GM21723 (cell line): ENCODE measurements around the gene ABHD15.
A peak's percentile ranks its signal among the peaks of the same experiment; 100 is the strongest.

ENCODE experiments used
- ATAC-seq: cut with Tn5 transposase; IDR thresholded peaks from one replicate; pipeline ENCODE4 v1.9.1; 2021; ENCODE audit warnings: mild to moderate bottlenecking, moderate library complexity; ENCODE audit not compliant: unreplicated experiment

ABHD15 gene

DNA sequence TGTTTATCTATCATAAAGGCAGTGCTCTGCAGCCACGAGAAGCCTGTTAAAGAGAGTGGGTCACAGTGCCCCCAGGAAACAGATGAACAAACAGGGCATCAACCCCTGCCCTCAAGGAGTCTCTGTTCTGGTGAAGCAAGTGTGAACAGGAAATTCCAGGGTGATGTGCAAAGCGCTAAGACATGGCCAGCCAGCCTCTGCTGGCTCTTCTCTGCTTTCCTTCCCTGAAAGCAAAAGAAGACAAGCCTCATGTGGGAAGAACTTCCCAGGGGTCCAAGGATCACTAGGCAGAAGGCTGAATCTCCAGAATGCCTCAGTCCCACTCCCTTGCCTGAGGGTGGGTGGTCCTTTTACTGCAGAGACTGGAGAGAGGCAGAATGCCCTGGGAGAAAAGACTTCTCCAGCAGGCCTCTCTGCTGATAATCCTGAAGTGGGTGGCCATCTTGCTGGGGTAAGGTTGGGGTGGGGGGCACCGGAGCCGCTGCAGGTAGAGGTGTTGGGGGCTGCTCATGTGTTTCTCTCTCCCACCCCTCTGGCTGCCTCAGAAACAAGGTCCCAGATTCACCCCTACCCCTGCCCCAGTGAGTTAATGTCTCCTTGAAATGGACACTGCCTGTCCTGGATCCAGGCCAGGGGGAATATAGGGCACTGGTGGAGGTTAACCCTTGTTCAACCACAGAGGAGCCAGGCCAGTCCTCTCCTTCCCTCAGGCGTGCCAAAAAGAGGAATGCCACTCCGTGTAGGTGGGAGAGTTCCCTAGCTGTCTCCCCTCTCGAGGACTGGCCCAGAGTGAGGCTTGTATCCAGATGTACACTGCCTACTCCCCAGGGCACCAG lies 28.5 kb upstream of the ABHD15 start:
- no peak for ATAC-seq

DNA sequence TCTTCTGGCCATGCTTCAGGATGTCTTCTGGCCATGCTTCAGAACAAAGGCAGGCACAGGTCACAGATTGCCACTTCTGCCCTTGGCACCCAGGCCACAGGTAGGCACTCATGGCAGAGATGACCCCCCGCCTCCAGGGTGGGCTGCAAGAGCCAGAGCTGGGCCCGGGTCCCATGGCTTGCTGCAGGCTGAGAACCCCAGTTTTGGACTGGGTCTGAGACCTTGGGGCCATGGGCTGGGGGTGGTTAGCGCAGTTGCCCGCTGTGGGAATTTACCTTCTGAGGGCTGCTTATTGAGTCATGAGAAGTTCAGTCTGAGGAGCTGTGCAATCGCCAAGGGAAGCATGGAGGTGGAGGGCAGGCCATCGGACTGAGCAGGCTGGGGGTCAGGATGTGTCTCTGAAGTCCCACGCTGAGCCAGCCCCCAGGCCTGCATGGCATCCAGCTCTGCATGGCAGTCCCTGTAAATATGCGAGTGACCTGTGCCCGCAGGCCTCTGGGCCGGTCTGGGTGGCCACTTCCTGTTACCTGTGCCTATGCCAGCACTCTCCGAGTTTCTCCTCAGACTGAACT lies 27.8 kb upstream of the ABHD15 start:
- ATAC-seq: no peak

DNA sequence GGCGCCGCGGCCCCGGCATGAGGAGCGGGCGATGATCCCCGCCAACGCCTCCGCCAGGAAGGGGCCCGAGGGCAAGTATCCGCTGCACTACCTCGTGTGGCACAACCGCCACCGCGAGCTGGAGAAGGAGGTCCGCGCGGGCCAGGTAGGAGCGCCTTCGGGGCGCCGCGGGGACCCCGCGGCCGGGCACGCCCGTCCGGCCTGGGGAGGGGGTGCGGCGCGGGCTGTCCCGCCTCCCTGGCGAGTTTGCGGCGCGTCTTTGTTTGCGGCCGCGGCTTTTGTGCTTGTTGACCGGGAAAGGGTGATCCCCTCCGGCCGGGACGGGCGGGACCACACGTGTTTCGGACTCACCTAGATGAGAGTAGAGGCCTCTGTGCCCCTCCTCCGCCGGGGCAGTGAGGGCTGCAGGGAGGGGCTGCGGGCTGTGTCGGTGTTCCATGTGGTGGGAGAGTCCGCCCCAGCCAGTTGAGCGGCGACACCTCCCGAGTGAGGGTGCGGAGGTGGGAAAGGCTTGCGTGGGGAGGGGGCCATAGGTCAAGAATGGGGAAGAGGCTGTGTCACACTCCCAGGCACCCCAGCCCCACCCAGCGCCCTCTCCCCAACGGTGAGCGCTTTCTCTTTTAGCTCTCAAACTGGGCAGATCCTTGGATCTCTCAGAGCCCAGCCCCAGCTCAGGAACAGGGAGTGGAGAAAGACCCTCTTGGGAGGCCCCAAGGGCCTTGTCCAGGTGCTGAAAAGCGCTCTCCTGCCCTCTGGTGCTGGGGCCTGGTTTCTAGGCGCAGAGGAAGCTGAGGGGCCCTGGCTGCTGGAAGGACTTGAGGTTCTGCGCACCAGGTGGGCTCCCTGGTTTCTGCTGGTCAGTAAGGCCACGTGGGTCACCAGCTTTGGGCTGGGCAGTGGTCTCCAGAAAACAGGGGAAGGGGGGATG lies 27.0 kb upstream of the ABHD15 start:
- ATAC-seq: no peak

DNA sequence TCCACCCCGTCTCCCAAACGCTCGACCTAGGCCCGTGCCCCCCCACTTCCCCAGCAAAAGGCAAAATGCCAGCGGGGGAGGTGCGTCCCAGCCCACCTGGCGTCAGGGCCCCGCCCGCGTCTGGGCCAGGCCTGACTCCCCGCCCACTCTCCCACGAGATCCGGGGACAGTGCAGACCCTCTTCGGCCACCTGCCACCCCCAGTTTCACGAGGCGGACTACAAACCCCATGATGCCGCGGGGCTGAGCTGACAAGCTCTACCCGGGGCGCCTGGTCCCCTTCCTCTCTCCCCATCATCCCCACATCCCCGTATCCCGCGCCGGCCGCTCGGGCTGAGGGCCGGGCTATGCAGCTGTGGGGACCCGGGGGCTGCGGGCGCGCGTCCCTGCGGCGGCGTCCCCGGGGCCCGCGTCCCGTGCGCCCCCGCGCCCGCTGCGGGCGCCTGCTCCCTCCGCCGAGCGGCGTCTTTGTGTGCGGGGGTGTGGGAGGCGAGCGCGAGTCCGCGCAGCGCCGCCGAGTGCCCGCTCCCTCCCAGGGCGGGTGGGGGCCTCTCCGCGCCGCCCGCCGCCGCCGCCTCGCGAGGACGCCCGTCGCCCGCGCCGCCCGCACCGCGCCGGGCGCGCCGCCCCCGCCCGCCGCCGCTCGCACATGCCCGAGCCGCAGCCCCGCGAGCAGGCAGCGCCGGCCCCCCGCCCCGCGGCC lies 26.2 kb upstream of the ABHD15 start, which contains the start of gene ANKRD13B:
ANKRD13B (plus strand) TSS at position 283 of the 702 bp plus-strand sequence. CDS start 490 bp downstream, outside the sequence.
- ATAC-seq: no peak

DNA sequence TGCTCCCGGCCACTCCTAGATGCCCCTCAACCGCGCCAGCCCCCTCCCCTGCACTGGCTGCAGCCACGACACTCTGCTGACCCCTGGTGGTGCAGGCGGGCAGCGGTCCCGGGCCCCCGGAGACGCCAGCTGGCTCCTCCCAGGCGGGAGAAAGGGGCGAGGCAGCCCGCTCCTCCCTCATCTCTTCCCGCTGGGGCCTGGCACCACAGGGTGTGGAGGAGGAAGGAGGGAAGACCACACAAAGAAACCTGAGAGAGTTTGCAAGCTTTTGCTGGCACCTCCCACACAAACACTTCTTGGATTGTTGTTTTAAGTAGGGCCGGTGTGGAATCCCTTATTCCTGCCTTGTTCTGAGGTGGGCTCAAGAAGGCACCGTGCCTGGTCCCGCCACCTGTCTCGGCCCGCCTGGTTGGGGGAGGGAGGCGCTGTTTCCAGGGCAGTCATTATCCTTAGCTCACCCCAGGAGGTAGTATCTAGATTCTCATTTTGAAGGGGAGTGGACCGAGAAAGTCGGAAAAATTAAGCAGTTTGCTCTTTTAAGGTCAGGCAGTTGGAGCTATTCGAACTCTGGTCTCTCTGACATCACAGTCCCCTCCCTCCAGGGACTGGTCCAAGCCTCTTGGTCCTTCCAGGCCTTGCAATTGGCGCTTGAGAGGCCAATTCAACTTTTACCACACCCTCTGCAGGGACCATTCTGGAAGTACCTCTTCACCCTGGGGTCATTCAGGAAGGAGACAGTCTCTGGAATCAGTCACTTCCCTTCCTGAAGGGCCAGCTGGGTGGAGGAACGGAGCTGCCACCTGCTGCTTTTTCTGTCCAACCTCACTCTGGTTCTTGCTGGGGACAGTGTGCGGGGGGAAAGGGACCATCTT lies 25.1 kb upstream of the ABHD15 start:
- no peak for ATAC-seq

DNA sequence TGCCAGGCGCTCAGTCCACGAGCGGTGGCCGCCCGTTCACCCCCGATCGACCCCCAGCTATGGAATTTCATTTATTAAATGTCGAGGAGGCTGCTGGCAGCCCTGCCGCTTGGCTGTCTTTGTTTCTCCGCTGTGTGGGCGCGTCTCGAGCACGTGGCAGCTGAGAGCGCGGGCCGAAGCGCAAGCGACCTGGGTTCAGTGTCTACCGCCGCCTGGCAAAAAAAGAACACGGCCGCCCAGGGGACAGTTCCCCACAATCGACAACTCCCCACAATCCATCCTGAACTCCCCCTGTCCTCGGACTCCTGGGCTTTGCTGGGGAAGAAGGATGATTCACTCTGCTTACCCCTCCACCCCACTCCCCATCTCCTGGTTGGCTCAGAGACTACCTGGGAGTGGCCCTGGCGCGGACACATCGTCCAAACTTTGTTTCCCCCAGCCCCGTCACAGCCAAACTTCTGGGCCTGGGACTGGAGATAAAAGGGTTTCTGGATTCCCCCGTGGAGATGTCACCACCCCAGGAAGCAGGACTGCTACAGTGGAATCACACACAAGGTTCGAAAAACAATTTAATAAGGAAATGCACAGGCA lies 24.4 kb upstream of the ABHD15 start:
- ATAC-seq: no peak

DNA sequence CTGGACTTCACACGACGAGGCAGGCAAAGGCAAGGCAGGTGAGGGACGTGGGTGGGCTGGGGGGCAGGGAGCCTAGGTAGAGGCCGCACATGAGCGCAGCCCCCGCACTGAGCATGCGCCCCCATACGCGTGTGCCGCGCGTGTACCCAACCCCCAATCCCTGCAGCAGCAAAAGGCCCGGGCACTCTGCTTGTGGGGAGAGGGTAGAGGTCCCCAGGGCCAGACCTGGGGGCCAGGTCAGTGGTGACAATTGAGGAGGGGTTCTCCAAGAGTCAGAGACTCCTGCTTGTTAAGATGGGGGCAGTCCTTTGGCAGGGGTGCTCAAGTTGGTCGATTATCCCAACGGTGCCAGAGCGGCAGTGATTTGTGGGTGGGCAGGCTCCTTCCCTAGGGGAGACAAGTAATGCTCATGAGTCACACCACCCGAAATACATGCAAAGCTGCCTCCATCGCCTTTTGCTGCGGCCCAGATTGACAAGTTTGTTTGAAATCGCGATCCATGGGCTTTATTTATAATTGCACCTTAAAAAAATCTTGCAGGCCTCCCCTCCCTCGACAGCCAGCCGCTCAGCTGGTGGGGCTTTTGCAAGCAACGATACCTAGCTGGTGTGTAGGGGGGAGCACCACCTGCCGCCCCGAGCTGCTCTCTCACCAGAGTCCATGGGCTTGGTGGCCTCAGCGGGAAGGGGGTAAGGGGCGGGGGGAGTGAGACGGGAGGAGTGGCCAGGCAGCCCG lies 23.7 kb upstream of the ABHD15 start:
- ATAC-seq: no peak

DNA sequence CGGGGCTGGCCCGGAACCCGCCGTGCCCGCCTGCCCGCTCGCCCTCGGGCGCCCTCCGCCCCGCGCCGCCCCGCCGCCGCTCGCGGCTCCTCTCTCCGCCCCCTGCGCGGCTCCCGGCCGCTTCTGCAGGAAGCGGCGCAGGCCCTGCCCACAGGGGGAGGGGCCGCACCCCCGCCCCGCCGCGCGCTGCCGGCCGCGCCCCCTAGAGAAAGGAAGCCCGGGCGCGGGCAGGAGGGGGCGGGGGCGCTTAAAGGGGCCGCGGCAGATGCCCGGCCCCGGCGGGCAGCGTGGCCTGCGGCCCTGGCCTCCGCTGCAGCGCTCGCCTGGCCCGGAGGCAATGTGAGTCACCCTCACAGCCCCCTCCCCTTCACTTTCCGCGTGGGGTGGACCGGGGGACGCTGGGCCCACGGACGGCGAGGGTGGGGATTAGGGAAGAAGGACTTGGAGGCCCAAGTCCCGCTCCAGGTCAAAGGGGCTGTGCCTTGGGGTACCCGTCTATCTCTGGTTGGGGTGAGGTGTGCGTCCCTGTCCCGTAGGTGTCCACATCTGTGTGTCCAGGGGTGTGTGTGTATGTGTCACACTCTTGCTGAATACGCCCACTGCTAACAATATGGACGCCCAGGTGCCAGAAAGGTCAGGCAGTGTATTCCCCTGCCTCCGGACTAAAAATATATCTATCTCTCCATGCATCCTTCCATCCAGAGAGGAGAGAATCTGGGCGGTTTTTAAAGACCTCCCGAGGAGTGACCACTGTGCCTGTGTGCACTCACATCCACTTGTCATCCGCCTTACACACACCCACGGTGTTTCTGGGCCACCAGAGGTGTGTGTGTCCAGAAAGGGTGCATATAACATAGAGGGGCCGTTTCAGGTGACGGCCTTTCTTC lies 22.9 kb upstream of the ABHD15 start, which contains the start of gene GIT1:
GIT1 (minus strand) TSS at position 125 of the 887 bp plus-strand sequence. CDS start 270 bp downstream, outside the sequence.
- ATAC-seq: peak; percentile 43

DNA sequence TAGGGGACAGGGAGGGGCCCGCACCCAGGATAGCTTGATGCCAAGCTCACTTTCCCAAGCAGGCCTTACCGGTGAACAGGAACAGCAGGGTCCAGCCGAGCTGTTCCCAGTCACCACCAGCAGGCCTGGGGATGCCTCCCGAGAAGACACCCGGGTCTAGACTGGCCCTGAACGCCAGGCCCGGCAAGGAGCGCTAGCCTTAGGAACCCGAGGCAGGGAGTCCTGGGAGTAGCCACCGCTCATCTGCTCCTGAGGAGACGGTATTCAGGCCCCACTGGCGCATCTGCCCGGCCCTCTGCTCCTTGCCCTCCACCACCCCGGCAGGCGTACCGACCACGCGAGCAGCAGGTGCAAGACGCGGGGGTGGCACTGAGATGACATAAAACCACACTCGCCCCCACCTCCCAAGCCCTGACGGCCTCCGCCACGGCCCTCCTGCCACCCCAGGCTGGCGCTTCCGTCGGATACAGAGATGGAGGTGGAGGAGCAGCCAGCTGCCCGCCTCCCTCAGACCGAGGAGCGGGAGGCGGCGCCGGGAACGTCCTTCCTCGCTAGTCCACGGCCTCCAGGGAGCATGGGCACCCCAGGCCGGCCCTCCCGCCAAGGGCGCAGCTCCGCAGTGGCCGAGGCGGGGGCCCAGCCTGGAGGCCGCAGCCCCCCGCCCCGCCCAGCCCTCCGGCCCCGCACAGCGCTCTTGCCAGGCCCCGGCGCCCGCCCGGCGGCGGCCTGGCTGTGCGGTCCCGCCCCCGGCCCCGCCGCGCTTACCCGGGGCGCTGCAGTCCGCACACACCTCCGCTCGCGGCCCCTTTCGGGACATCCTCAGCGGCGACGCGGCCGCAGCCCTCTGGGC lies 21.9 kb upstream of the ABHD15 start:
- ATAC-seq: peak; percentile 21

DNA sequence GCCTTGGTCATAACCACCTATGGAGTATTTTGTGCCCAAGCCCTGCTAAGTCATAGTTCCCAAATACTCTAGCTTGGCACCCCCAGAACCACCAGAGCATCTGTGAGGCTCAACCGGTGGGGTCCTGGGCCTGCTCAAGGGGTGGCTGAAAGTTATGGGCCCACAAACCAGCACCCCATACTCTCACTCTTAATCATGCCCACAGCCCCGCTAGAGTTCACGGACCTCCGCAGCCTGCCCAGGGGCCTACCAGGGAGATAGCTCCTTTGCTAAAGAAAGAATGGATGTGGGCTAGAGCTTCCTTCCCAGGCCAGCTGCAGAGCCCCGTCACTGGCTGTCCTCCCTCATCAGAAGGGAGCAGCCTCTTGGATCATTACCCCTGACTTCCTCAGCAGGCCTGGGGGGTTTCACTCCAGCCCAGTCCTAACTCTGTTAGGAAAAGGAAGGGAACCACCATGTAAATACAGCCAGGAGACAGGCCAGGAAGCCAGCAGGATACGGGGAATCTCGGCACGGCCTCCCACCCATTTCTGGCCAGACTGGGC lies 21.3 kb upstream of the ABHD15 start:
- ATAC-seq: no peak

DNA sequence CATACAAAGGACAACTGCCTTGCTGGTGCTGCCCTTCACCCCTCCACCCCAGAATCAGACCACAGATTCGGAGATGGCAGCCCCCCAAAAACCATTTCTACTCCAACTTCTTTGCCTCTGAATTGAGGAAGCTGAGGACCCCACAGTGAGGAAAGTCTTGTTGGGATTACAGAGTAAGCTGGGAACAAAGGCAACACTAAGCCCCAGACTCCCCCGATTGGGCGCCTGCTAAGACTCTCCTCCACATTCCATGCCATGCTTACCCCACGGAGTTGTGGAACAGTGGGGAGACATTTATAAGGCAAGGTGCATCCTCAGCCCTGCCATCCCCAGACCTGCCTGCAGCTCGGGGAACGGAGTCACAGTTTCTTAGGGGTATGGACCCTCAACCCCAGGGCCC lies 20.8 kb upstream of the ABHD15 start:
- no peak for ATAC-seq

DNA sequence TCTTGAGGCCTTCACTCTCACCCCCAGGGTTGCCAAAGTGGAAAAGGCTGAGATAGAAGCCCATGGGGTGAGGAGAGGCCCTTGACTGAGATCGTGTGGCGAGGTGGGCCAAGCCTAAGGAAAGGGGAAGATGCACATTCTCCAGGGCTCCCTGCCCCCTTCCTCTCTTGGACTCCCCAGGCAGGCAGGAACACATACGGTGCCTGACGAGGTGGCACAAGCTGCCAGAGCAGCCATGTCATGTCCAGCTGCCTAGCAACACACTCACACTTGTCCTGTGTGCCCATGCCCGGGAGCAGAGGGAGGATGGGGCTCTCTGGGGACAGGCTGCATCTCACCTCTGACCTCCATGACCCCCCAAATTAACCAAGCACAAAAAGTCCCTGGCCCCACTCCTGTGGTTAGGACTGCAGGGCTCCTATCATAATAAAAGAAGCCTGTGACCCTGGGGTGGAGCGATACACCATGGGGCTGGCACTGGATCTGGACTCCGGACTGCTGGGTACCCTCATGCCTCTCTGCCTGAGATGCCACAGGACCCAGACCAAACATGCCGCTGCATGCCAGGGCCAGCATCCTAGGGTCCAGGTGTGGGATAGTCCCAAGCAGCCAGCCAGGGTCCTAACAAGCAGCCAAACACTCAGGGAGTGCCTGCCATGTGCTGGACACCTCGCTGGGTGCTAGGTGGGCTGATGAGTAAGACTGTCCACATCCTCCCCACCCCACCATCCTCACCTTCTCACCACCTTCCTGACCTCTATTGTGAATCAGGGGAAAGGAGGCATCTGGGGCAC lies 20.0 kb upstream of the ABHD15 start:
- no peak for ATAC-seq

DNA sequence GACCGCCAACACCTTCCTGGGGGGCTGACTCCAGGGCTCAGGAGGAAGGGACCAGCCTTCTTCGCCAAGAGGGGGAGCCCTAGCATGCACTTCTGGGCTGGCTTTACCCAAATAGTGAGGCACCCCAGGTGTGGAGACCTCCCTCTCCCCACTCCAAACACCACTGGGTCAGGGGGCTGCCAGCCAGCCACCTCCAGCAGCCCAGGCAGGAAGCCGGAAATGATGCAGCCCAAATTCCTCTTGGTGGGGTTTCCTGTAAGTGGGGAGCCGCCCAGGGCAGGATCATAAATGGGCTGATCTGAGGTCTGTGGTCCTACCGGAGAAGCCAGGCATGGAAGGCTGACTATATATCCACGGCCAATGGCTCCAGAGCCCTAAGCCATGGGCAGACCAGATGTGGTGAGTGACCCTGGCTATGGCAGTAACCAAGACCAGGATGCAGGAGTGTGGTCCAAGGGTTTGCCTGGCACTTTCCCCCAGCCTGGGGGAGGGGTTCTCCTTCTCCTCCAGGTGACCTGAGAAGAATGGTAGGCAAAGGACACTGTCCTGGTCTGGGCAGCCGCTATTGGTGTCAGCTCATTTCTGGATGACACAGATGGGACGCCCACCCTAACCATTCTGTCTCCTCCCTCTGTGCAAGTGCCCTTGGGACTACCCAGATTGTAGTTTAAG lies 18.4 kb upstream of the ABHD15 start:
- ATAC-seq: no peak

DNA sequence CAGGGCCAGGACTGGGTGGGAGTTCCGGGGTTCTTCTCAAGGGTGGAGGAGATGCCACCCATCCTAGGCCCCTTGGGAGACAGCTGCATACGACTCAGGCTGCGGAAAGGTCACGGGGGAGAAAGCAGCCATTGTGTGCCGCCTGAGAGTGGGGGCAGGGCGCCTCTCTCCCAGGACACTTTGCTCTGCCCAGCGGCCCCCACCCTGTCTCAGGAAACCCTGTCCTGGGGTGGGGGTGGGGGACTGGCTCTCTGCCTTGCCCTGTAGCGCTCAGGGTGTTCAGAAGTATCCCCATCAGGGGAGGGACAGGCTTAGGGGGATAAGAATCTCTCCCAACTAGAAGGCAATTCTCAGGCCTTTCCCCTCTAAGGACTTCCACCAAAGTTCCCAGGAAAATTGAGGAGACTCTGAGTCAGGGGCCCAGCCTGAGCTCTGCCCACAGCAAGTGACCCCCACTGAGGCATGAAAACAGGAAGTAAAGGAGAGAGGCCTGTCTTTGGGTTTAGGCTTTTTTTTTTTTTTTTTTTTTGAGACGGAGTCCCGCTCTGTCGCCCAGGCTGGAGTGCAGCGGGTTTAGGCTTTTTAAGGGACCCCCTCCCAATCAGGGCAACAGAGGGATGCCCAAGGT lies 17.7 kb upstream of the ABHD15 start:
- ATAC-seq: no peak
